H9 (cell line): ENCODE results near the gene SLC2A10. TPM values are rescaled to one million over a fixed set of nuclear protein-coding genes. Genes with fewer than 3 reads are reported as not detected.

Source experiments
- DNase-seq: peaks from one replicate; pipeline ENCODE4 v3.0.0-alpha.2; 2017
- H2AFZ ChIP-seq: one replicate; pipeline ENCODE4 v1.6.1; 2013; ENCODE audit warnings: mild to moderate bottlenecking, low read length, control low read depth, moderate library complexity
- H2AK5ac ChIP-seq: 2 replicates; pipeline ENCODE4 v1.6.1; 2013; ENCODE audit warnings: low read length, control low read depth, mixed read lengths; ENCODE audit not compliant: insufficient read length
- H2BK120ac ChIP-seq: one replicate; pipeline ENCODE4 v1.6.1; 2013; ENCODE audit warnings: low read depth, mild to moderate bottlenecking, low read length, control low read depth, inconsistent platforms; ENCODE audit not compliant: poor library complexity, severe bottlenecking
- H2BK12ac ChIP-seq: 2 replicates; pipeline ENCODE4 v1.6.1; 2013; ENCODE audit warnings: low read length, control low read depth, mixed read lengths, low read depth; ENCODE audit not compliant: insufficient read length
- H2BK15ac ChIP-seq: 2 replicates; pipeline ENCODE4 v1.6.1; 2013; ENCODE audit warnings: low read depth, low read length, control low read depth
- H2BK20ac ChIP-seq: one replicate; pipeline ENCODE4 v1.6.1; 2013; ENCODE audit warnings: low read depth, mild to moderate bottlenecking, low read length, control low read depth, inconsistent platforms; ENCODE audit not compliant: poor library complexity, severe bottlenecking
- H2BK5ac ChIP-seq: 2 replicates; pipeline ENCODE4 v1.6.1; 2013; ENCODE audit warnings: low read length, control low read depth, mixed read lengths; ENCODE audit not compliant: insufficient read length
- H3K14ac ChIP-seq: 2 replicates; pipeline ENCODE4 v1.6.1; 2013; ENCODE audit warnings: low read length, control low read depth; ENCODE audit not compliant: insufficient read depth
- H3K18ac ChIP-seq: 2 replicates; pipeline ENCODE4 v1.6.1; 2013; ENCODE audit warnings: low read depth, mild to moderate bottlenecking, mixed read lengths, low read length, control low read depth; ENCODE audit not compliant: insufficient read length
- H3K23ac ChIP-seq: 2 replicates; pipeline ENCODE4 v1.6.1; 2013; ENCODE audit warnings: low read length, control low read depth, mixed read lengths, low read depth; ENCODE audit not compliant: insufficient read length
- H3K23me2 ChIP-seq: 2 replicates; pipeline ENCODE4 v1.6.1; 2013; ENCODE audit warnings: low read depth, mild to moderate bottlenecking, mixed read lengths, low read length, control low read depth; ENCODE audit not compliant: insufficient read length, poor library complexity, severe bottlenecking
- H3K27ac ChIP-seq: 2 replicates; pipeline ENCODE4 v1.5.1; 2013; ENCODE audit warnings: low read length, control low read depth, mixed read lengths, low read depth; ENCODE audit not compliant: insufficient read length
- H3K27me3 ChIP-seq: 2 replicates; pipeline ENCODE4 v1.6.1; 2013; ENCODE audit warnings: low read length, control low read depth, inconsistent platforms; ENCODE audit not compliant: insufficient read depth
- H3K4ac ChIP-seq: 2 replicates; pipeline ENCODE4 v1.6.1; 2013; ENCODE audit warnings: low read depth, mild to moderate bottlenecking, control low read depth, inconsistent platforms, low read length, moderate library complexity
- H3K4me1 ChIP-seq: 2 replicates; pipeline ENCODE4 v1.6.1; 2013; ENCODE audit warnings: low read length, control low read depth, inconsistent platforms; ENCODE audit not compliant: insufficient read depth
- H3K4me2 ChIP-seq: 2 replicates; pipeline ENCODE4 v1.6.1; 2013; ENCODE audit warnings: low read length, control low read depth, mixed read lengths; ENCODE audit not compliant: insufficient read length, insufficient read depth
- H3K56ac ChIP-seq: 2 replicates; pipeline ENCODE4 v1.6.1; 2013; ENCODE audit warnings: low read depth, mild to moderate bottlenecking, mixed read lengths, low read length, control low read depth; ENCODE audit not compliant: insufficient read length
- H3K79me1 ChIP-seq: 2 replicates; pipeline ENCODE4 v1.6.1; 2013; ENCODE audit warnings: low read depth, mild to moderate bottlenecking, moderate library complexity, low read length, control low read depth, inconsistent platforms; ENCODE audit not compliant: insufficient read depth, poor library complexity, severe bottlenecking
- H3K79me2 ChIP-seq: 2 replicates; pipeline ENCODE4 v1.6.1; 2013; ENCODE audit warnings: low read length, control low read depth, inconsistent platforms; ENCODE audit not compliant: insufficient read depth
- H3K9ac ChIP-seq: 2 replicates; pipeline ENCODE4 v1.6.1; 2013; ENCODE audit warnings: low read length, control low read depth, mixed read lengths; ENCODE audit not compliant: insufficient read length; ENCODE audit errors: extremely low read depth
- H3K9me3 ChIP-seq: one replicate; pipeline ENCODE4 v1.6.1; 2013; ENCODE audit warnings: low read depth, low read length, inconsistent platforms; ENCODE audit not compliant: control insufficient read depth
- H3T11ph ChIP-seq: one replicate; pipeline ENCODE4 v1.6.1; 2013; ENCODE audit warnings: mild to moderate bottlenecking, low read length, control low read depth, inconsistent platforms
- H4K20me1 ChIP-seq: one replicate; pipeline ENCODE4 v1.6.1; 2013; ENCODE audit not compliant: control insufficient read depth, insufficient read length, insufficient read depth
- H4K5ac ChIP-seq: 2 replicates; pipeline ENCODE4 v1.6.1; 2013; ENCODE audit warnings: low read depth, mild to moderate bottlenecking, mixed read lengths, low read length, control low read depth; ENCODE audit not compliant: insufficient read length
- H4K8ac ChIP-seq: replicated peaks from 2 replicates; pipeline ENCODE4 v1.6.1; 2013; ENCODE audit warnings: low read length, control low read depth, mixed read lengths, low read depth; ENCODE audit not compliant: insufficient read length
- H4K91ac ChIP-seq: 2 replicates; pipeline ENCODE4 v1.6.1; 2013; ENCODE audit warnings: low read depth, mild to moderate bottlenecking, moderate library complexity, mixed read lengths, low read length, control low read depth; ENCODE audit not compliant: insufficient read length
- H3K27ac Mint-ChIP-seq, 3 experiments: 2 replicates in 2 of 3; 3 replicates in 1 of 3; pipeline ENCODE4 v1.8.0; 2020 to 2021; ENCODE audit warnings: mixed read lengths in 3 of 3, mild to moderate bottlenecking in 1 of 3, moderate library complexity in 1 of 3
- H3K27me3 Mint-ChIP-seq: 2 replicates; pipeline ENCODE4 v1.8.0; 2021; ENCODE audit warnings: low read depth, mild to moderate bottlenecking, moderate library complexity, mixed read lengths
- H3K36me3 Mint-ChIP-seq, 3 experiments: 2 replicates in 2 of 3; 3 replicates in 1 of 3; pipeline ENCODE4 v1.8.0; 2020 to 2021; ENCODE audit warnings: low read depth in 3 of 3, mixed read lengths in 3 of 3; ENCODE audit not compliant: insufficient read depth in 1 of 3
- H3K4me1 Mint-ChIP-seq, 2 experiments: 2 replicates each; pipeline ENCODE4 v1.8.0; 2020; ENCODE audit warnings: mixed read lengths in 2 of 2
- H3K4me3 Mint-ChIP-seq, 2 experiments: 2 replicates in 1 of 2; 3 replicates in 1 of 2; pipeline ENCODE4 v1.8.0; 2020 to 2021; ENCODE audit warnings: mild to moderate bottlenecking in 2 of 2, mixed read lengths in 2 of 2, moderate library complexity in 1 of 2
- H3K9me3 Mint-ChIP-seq, 2 experiments: 2 replicates in 1 of 2; 3 replicates in 1 of 2; pipeline ENCODE4 v1.8.0; 2020; ENCODE audit warnings: mild to moderate bottlenecking in 2 of 2, mixed read lengths in 2 of 2, moderate library complexity in 1 of 2
- CTCF ChIP-seq: fragments of 200-600 bp; sonication (generic); conservative IDR thresholded peaks from 3 replicates; pipeline ENCODE4 v1.8.0; 2021; ENCODE audit warnings: antibody characterized with exemption, mild to moderate bottlenecking
- WGBS: extraction: QIAGEN DNeasy Blood & Tissue Kit; methylation state at CpG from one replicate; pipeline ENCODE4 v1.1.7; 2013; ENCODE audit warnings: missing lambda C conversion rate, low lambda C conversion rate, mixed read lengths; ENCODE audit not compliant: insufficient read length; ENCODE audit errors: extremely low coverage; 5-methylcytosine and 5-hydroxymethylcytosine counted together
- total RNA-seq: library from RNA; stranded (reverse); gene quantifications from 2 replicates; pipeline ENCODE4 v1.2.1, GENCODE V29; 2021

The SLC2A10 gene
- total RNA-seq, 1 experiment from 2014 or later = 8.2 TPM

- H3K36me3 Mint-ChIP-seq = peaks cover 16 to 41% (median 36%) of the 10 kb centered on the region in 3 experiments
- Histone ChIP-seq H4K91ac (no peak overlapping the region), H3K4me1 (peaks cover 9% of the 10 kb centered on the region; the same call in 1 of the 2 replicates), H3K14ac (no peak overlapping the region), H2AK5ac (no peak overlapping the region), H3K9me3 (no peaks in the 10 kb centered on the region), H2BK12ac (no peak overlapping the region), H3K56ac (no peak overlapping the region), H4K8ac (no peak overlapping the region), H3K23ac (no peak overlapping the region), H2BK15ac (no peak overlapping the region), H3K79me2 (0 out of 2 replicates have a peak, but pooled peaks cover 2% of the 10 kb centered on the region), H3K4me2 (no peak overlapping the region), H2AFZ (no peak overlapping the region), H2BK20ac (no peak overlapping the region), H3T11ph (no peak overlapping the region), H3K79me1 (peaks cover 5% of the 10 kb centered on the region), H2BK120ac (no peak overlapping the region), H2BK5ac (no peak overlapping the region), H3K4ac (no peak overlapping the region), H3K27ac (no peak overlapping the region), H4K20me1 (peaks cover 2% of the 10 kb centered on the region), H3K18ac (no peak overlapping the region), H3K9ac (no peak overlapping the region), H4K5ac (no peak overlapping the region), H3K23me2 (no peaks in the 10 kb centered on the region), H3K27me3 (no peaks in the 10 kb centered on the region)
- no peak overlapping the region for H3K4me3 Mint-ChIP-seq
- no CpG with 5 or more reads among the region's 5 CpGs for WGBS
- H3K9me3 Mint-ChIP-seq = peaks cover 3 to 5% of the 10 kb centered on the region in 2 experiments; a peak in 2 of 5 replicates
- peaks cover 1% of the 10 kb centered on the region; the same call in 1 of the 2 replicates for H3K27me3 Mint-ChIP-seq
- no peak overlapping the region for H3K27ac Mint-ChIP-seq
- no peak for DNase-seq
- TF ChIP-seq CTCF = no peak
- peaks cover 39 to 56% of the 10 kb centered on the region in 2 experiments for H3K4me1 Mint-ChIP-seq
Observed at GRCh38 chr20:46677608-46678007, 31.8 kb upstream of the SLC2A10 start.
